HepG2 (cell line): ENCODE measurements around the gene SESN2. TPM values are rescaled to one million over a fixed set of nuclear protein-coding genes. Genes with fewer than 3 reads are reported as not detected.

ENCODE experiments used
- CBFB ChIP-seq: sonication (generic); formaldehyde crosslinking; IDR thresholded peaks from 2 replicates; pipeline ENCODE4 v1.4.0; 2020; ENCODE audit warnings: missing genetic modification reagents
- CTCF ChIP-seq: sonication (generic); formaldehyde crosslinking; IDR thresholded peaks from 2 replicates; pipeline ENCODE4 v1.5.0; 2020; ENCODE audit warnings: mild to moderate bottlenecking, missing genetic modification reagents, moderate library complexity
- ETV5 ChIP-seq: IDR thresholded peaks from 2 replicates; pipeline ENCODE4 v1.6.1; 2018; ENCODE audit warnings: missing biosample characterization, missing genetic modification reagents, inconsistent platforms, borderline replicate concordance
- HOXA3 ChIP-seq: sonication (generic); formaldehyde crosslinking; IDR thresholded peaks from 2 replicates; pipeline ENCODE4 v1.5.0; 2020; ENCODE audit warnings: missing genetic modification reagents
- LCORL ChIP-seq, 2 experiments: fragments of 450-650 bp in 1 of 2; sonication (generic) in 1 of 2; formaldehyde crosslinking in 1 of 2; IDR thresholded peaks; 2 replicates each; pipeline versions ENCODE4 v1.5.0 to v1.6.1; 2017 to 2020; ENCODE audit warnings: antibody characterized with exemption in 1 of 2, missing genetic modification reagents in 1 of 2
- MXI1 ChIP-seq: IDR thresholded peaks from 3 replicates; pipeline ENCODE4 v1.6.1; 2012; ENCODE audit warnings: low read depth, low read length, inconsistent platforms, borderline replicate concordance
- POLR2AphosphoS5 ChIP-seq: IDR thresholded peaks from 2 replicates; pipeline ENCODE4 v1.6.1; 2012; ENCODE audit warnings: low read depth, low read length
- SPEN ChIP-seq: sonication (generic); formaldehyde crosslinking; IDR thresholded peaks from 2 replicates; pipeline ENCODE4 v1.5.1; 2020; ENCODE audit warnings: low read depth, mild to moderate bottlenecking, missing genetic modification reagents
- SRSF1 ChIP-seq: fragments of 200-400 bp; formaldehyde crosslinking; optimal IDR thresholded peaks from 2 replicates; pipeline ENCODE3; 2017; ENCODE audit warnings: mild to moderate bottlenecking, low read depth, low read length, moderate library complexity
- THAP11 ChIP-seq: IDR thresholded peaks from 2 replicates; pipeline ENCODE4 v1.6.1; 2016; ENCODE audit warnings: missing biosample characterization, missing genetic modification reagents
- ZMYM3 ChIP-seq: sonication (generic); formaldehyde crosslinking; IDR thresholded peaks from 2 replicates; pipeline ENCODE4 v1.5.1; 2020; ENCODE audit warnings: mild to moderate bottlenecking, missing genetic modification reagents
- ZNF547 ChIP-seq: sonication (generic); formaldehyde crosslinking; IDR thresholded peaks from 2 replicates; pipeline ENCODE4 v1.5.1; 2020; ENCODE audit warnings: mild to moderate bottlenecking, missing genetic modification reagents
- ZNF619 ChIP-seq: sonication (generic); formaldehyde crosslinking; IDR thresholded peaks from 2 replicates; pipeline ENCODE4 v1.4.0; 2020; ENCODE audit warnings: mild to moderate bottlenecking, missing genetic modification reagents
- polyA plus RNA-seq, 8 experiments: library from polyadenylated mRNA; depleted of rRNA in 3 of 8; stranded (reverse) in 7 of 8; unstranded in 1 of 8; fragments of >200 nt; fragmentation: Illumina TruSeq in 4 of 8; extraction: Trizol in 4 of 8; gene quantifications; 2 replicates each; pipeline versions ENCODE4 v1.2.1 to v1.2.3, GENCODE V29; 2011 to 2016; ENCODE audit warnings: low read depth in 4 of 8, missing spikeins in 1 of 8, mixed read lengths in 1 of 8; ENCODE audit not compliant: insufficient read depth in 1 of 8
- total RNA-seq, 5 experiments: library from RNA; depleted of rRNA; stranded (reverse); fragments of >200 nt; fragmentation: Illumina TruSeq; extraction: Trizol; gene quantifications; 2 replicates each; pipeline ENCODE4 v1.2.3, GENCODE V29; 2016; ENCODE audit warnings: low read depth in 1 of 5
- TF ChIP-seq, protein P1 (sequence below): sonication (generic); formaldehyde crosslinking; IDR thresholded peaks from one replicate; pipeline ENCODE4 v1.5.1; 2020; ENCODE audit warnings: mild to moderate bottlenecking, missing genetic modification reagents; ENCODE audit errors: not compliant biosample characterization
- TF ChIP-seq, protein P2 (sequence below): sonication (generic); formaldehyde crosslinking; IDR thresholded peaks from 2 replicates; pipeline ENCODE4 v1.8.1; 2022; ENCODE audit warnings: low read depth, mild to moderate bottlenecking, missing genetic modification reagents

SESN2 gene
- total and polyA plus RNA-seq, 2 of the 13 experiments (the other 11 are each of a cell fraction or from before 2014, with no cell fraction given): 13.2 to 19.1 TPM

- peak; percentile 23; the same call in 1 of the 2 replicates for TF ChIP-seq POLR2AphosphoS5
- 0 out of 2 replicates have a peak, but pooled peaks have one; percentile 56 for TF ChIP-seq ZNF619
- 0 out of 2 replicates have a peak, but pooled peaks have one; percentile 16 for TF ChIP-seq CBFB (CRISPR knock-in tag)
- TF ChIP-seq CTCF (CRISPR knock-in tag): peak; percentile 89
- TF ChIP-seq ZMYM3 (CRISPR knock-in tag): peak; percentile 35; the same call in 1 of the 2 replicates
- no peak for TF ChIP-seq LCORL (IDR thresholded peaks at IDR 0.05)
- TF ChIP-seq LCORL (CRISPR knock-in tag; IDR thresholded peaks at IDR 0.05): peak; percentile 39; the same call in 1 of the 2 replicates
- TF ChIP-seq, protein P1, sequence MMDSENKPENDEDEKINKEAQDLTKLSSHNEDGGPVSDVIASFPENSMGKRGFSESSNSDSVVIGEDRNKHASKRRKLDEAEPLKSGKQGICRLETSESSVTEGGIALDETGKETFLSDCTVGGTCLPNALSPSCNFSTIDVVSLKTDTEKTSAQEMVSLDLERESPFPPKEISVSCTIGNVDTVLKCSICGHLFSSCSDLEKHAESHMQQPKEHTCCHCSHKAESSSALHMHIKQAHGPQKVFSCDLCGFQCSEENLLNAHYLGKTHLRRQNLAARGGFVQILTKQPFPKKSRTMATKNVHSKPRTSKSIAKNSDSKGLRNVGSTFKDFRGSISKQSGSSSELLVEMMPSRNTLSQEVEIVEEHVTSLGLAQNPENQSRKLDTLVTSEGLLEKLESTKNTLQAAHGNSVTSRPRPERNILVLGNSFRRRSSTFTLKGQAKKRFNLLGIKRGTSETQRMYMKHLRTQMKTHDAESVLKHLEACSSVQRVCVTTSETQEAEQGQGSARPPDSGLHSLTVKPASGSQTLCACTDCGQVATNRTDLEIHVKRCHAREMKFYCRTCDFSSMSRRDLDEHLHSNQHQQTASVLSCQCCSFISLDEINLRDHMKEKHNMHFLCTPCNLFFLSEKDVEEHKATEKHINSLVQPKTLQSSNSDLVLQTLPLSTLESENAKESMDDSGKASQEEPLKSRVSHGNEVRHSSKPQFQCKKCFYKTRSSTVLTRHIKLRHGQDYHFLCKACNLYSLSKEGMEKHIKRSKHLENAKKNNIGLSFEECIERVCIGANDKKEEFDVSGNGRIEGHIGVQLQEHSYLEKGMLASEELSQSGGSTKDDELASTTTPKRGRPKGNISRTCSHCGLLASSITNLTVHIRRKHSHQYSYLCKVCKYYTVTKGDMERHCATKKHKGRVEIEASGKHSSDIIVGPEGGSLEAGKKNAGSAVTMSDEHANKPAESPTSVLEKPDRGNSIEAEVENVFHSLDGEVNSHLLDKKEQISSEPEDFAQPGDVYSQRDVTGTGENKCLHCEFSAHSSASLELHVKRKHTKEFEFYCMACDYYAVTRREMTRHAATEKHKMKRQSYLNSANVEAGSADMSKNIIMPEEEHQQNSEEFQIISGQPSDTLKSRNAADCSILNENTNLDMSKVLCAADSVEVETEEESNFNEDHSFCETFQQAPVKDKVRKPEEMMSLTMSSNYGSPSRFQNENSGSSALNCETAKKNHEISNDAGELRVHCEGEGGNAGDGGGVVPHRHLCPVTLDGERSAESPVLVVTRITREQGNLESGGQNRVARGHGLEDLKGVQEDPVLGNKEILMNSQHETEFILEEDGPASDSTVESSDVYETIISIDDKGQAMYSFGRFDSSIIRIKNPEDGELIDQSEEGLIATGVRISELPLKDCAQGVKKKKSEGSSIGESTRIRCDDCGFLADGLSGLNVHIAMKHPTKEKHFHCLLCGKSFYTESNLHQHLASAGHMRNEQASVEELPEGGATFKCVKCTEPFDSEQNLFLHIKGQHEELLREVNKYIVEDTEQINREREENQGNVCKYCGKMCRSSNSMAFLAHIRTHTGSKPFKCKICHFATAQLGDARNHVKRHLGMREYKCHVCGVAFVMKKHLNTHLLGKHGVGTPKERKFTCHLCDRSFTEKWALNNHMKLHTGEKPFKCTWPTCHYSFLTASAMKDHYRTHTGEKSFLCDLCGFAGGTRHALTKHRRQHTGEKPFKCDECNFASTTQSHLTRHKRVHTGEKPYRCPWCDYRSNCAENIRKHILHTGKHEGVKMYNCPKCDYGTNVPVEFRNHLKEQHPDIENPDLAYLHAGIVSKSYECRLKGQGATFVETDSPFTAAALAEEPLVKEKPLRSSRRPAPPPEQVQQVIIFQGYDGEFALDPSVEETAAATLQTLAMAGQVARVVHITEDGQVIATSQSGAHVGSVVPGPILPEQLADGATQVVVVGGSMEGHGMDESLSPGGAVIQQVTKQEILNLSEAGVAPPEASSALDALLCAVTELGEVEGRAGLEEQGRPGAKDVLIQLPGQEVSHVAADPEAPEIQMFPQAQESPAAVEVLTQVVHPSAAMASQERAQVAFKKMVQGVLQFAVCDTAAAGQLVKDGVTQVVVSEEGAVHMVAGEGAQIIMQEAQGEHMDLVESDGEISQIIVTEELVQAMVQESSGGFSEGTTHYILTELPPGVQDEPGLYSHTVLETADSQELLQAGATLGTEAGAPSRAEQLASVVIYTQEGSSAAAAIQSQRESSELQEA: peak; percentile 59
- TF ChIP-seq, protein P2, sequence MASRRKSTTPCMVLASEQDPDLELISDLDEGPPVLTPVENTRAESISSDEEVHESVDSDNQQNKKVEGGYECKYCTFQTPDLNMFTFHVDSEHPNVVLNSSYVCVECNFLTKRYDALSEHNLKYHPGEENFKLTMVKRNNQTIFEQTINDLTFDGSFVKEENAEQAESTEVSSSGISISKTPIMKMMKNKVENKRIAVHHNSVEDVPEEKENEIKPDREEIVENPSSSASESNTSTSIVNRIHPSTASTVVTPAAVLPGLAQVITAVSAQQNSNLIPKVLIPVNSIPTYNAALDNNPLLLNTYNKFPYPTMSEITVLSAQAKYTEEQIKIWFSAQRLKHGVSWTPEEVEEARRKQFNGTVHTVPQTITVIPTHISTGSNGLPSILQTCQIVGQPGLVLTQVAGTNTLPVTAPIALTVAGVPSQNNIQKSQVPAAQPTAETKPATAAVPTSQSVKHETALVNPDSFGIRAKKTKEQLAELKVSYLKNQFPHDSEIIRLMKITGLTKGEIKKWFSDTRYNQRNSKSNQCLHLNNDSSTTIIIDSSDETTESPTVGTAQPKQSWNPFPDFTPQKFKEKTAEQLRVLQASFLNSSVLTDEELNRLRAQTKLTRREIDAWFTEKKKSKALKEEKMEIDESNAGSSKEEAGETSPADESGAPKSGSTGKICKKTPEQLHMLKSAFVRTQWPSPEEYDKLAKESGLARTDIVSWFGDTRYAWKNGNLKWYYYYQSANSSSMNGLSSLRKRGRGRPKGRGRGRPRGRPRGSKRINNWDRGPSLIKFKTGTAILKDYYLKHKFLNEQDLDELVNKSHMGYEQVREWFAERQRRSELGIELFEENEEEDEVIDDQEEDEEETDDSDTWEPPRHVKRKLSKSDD (CRISPR knock-in tag): 0 out of 2 replicates have a peak, but pooled peaks have one; percentile 31
- TF ChIP-seq ZNF547: 0 out of 2 replicates have a peak, but pooled peaks have one; percentile 39
- peak; percentile 21; the same call in 1 of the 2 replicates for TF ChIP-seq THAP11 (CRISPR knock-in tag)
- TF ChIP-seq SPEN: 0 out of 2 replicates have a peak, but pooled peaks have one; percentile 36
- TF ChIP-seq SRSF1: no peak
- TF ChIP-seq ETV5 (CRISPR knock-in tag): 0 out of 2 replicates have a peak, but pooled peaks have one; percentile 6
- TF ChIP-seq MXI1: 0 out of 3 replicates have a peak, but pooled peaks have one; percentile 9
- 0 out of 2 replicates have a peak, but pooled peaks have one; percentile 20 for TF ChIP-seq HOXA3 (CRISPR knock-in tag)
These were observed 10.9 kb upstream of the SESN2 start (continued) for GRCh38 chr1:28248273-28249012.
